ENCODE results near the gene PSG5.
"Not testable (repeated sequence)": the region's sequence is repeated elsewhere in the genome, so short reads cannot be mapped to it uniquely, and the experiment has no call there.

- TF ChIP-seq YY1 (IDR thresholded peaks at IDR 0.05; ENCODE audit: low read depth); CHD2 (IDR thresholded peaks at IDR 0.05; ENCODE audit: low read length, partially characterized antibody); MAX (IDR thresholded peaks at IDR 0.05; ENCODE audit: low read depth); GATA2 (CRISPR knock-in tag; IDR thresholded peaks at IDR 0.05); NRF1 (IDR thresholded peaks at IDR 0.05; ENCODE audit: low read depth, low read length); PBX3 (IDR thresholded peaks at IDR 0.05); JUND (IDR thresholded peaks at IDR 0.05); FOXM1 (IDR thresholded peaks at IDR 0.05; ENCODE audit: low read depth); MEF2A (IDR thresholded peaks at IDR 0.05; ENCODE audit: borderline replicate concordance, low read depth): not testable (repeated sequence)
- TF ChIP-seq, protein P1, sequence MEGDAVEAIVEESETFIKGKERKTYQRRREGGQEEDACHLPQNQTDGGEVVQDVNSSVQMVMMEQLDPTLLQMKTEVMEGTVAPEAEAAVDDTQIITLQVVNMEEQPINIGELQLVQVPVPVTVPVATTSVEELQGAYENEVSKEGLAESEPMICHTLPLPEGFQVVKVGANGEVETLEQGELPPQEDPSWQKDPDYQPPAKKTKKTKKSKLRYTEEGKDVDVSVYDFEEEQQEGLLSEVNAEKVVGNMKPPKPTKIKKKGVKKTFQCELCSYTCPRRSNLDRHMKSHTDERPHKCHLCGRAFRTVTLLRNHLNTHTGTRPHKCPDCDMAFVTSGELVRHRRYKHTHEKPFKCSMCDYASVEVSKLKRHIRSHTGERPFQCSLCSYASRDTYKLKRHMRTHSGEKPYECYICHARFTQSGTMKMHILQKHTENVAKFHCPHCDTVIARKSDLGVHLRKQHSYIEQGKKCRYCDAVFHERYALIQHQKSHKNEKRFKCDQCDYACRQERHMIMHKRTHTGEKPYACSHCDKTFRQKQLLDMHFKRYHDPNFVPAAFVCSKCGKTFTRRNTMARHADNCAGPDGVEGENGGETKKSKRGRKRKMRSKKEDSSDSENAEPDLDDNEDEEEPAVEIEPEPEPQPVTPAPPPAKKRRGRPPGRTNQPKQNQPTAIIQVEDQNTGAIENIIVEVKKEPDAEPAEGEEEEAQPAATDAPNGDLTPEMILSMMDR (IDR thresholded peaks at IDR 0.05), result not testable (repeated sequence)
- TF ChIP-seq, protein P2, sequence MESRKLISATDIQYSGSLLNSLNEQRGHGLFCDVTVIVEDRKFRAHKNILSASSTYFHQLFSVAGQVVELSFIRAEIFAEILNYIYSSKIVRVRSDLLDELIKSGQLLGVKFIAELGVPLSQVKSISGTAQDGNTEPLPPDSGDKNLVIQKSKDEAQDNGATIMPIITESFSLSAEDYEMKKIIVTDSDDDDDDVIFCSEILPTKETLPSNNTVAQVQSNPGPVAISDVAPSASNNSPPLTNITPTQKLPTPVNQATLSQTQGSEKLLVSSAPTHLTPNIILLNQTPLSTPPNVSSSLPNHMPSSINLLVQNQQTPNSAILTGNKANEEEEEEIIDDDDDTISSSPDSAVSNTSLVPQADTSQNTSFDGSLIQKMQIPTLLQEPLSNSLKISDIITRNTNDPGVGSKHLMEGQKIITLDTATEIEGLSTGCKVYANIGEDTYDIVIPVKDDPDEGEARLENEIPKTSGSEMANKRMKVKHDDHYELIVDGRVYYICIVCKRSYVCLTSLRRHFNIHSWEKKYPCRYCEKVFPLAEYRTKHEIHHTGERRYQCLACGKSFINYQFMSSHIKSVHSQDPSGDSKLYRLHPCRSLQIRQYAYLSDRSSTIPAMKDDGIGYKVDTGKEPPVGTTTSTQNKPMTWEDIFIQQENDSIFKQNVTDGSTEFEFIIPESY (IDR thresholded peaks at IDR 0.05; ENCODE audit: borderline replicate concordance, low read depth), result not testable (repeated sequence)
- TF ChIP-seq, protein P3, sequence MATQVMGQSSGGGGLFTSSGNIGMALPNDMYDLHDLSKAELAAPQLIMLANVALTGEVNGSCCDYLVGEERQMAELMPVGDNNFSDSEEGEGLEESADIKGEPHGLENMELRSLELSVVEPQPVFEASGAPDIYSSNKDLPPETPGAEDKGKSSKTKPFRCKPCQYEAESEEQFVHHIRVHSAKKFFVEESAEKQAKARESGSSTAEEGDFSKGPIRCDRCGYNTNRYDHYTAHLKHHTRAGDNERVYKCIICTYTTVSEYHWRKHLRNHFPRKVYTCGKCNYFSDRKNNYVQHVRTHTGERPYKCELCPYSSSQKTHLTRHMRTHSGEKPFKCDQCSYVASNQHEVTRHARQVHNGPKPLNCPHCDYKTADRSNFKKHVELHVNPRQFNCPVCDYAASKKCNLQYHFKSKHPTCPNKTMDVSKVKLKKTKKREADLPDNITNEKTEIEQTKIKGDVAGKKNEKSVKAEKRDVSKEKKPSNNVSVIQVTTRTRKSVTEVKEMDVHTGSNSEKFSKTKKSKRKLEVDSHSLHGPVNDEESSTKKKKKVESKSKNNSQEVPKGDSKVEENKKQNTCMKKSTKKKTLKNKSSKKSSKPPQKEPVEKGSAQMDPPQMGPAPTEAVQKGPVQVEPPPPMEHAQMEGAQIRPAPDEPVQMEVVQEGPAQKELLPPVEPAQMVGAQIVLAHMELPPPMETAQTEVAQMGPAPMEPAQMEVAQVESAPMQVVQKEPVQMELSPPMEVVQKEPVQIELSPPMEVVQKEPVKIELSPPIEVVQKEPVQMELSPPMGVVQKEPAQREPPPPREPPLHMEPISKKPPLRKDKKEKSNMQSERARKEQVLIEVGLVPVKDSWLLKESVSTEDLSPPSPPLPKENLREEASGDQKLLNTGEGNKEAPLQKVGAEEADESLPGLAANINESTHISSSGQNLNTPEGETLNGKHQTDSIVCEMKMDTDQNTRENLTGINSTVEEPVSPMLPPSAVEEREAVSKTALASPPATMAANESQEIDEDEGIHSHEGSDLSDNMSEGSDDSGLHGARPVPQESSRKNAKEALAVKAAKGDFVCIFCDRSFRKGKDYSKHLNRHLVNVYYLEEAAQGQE (IDR thresholded peaks at IDR 0.05; ENCODE audit: low read depth, low read length), result not testable (repeated sequence)
Observed at GRCh38 chr19:43224201-43224854, 38.0 kb upstream of the PSG5 start.

Data from SK-N-SH (cell line).